Measurements from ENCODE around the gene GTSE1. TPM values are rescaled to one million over a fixed set of nuclear protein-coding genes. Genes with fewer than 3 reads are reported as not detected.

GTSE1 gene
- polyA plus RNA-seq, 1 donor, result 8.2 TPM

- no peak for DNase-seq (ENCODE audit: low read depth)
These were observed 56.2 kb downstream of the GTSE1 start for GRCh38 chr22:46352691-46353386.

- DNase-seq (ENCODE audit: low read depth), result no peak
These were observed 56.9 kb downstream of the GTSE1 start for GRCh38 chr22:46353483-46354105.

- DNase-seq (ENCODE audit: low read depth), result no peak
These were observed 57.7 kb downstream of the GTSE1 start for GRCh38 chr22:46354176-46354992.

GRCh38 chr22:46354993-46355305, 58.3 kb downstream of the GTSE1 start:
- DNase-seq (ENCODE audit: low read depth), result no peak

- no peak for DNase-seq (ENCODE audit: low read depth)
These were observed 58.8 kb downstream of the GTSE1 start for GRCh38 chr22:46355369-46355995.

- DNase-seq (ENCODE audit: low read depth), result no peak
These were observed 59.4 kb downstream of the GTSE1 start for GRCh38 chr22:46355996-46356471.

GRCh38 chr22:46356496-46357480, 60.1 kb downstream of the GTSE1 start:
- DNase-seq (ENCODE audit: low read depth), result no peak

- no peak for DNase-seq (ENCODE audit: low read depth)
These were observed 61.2 kb downstream of the GTSE1 start for GRCh38 chr22:46357711-46358520.

- DNase-seq (ENCODE audit: low read depth), result no peak
These were observed 62.1 kb downstream of the GTSE1 start for GRCh38 chr22:46358766-46359165.

- no peak for DNase-seq (ENCODE audit: low read depth)
These were observed 62.7 kb downstream of the GTSE1 start for GRCh38 chr22:46359362-46359761.

- no peak for DNase-seq (ENCODE audit: low read depth)
These were observed 63.4 kb downstream of the GTSE1 start for GRCh38 chr22:46360097-46360496.

GRCh38 chr22:46360891-46361290, 64.2 kb downstream of the GTSE1 start:
- no peak for DNase-seq (ENCODE audit: low read depth)

- DNase-seq (ENCODE audit: low read depth), result no peak
These were observed 65.1 kb downstream of the GTSE1 start for GRCh38 chr22:46361826-46362202.

- DNase-seq (ENCODE audit: low read depth), result no peak
These were observed 65.7 kb downstream of the GTSE1 start for GRCh38 chr22:46362203-46362933.

GRCh38 chr22:46362934-46363515, 66.4 kb downstream of the GTSE1 start:
- DNase-seq (ENCODE audit: low read depth), result no peak

GRCh38 chr22:46363611-46364321, 67.1 kb downstream of the GTSE1 start:
- DNase-seq (ENCODE audit: low read depth), result no peak

GRCh38 chr22:46364341-46365165, 67.9 kb downstream of the GTSE1 start:
- no peak for DNase-seq (ENCODE audit: low read depth)

All from forelimb muscle (tissue), 1 donor.